Left lung (tissue), 14 donors: ENCODE data around the gene SLC27A2. TPM values are rescaled to one million over a fixed set of nuclear protein-coding genes. Genes with fewer than 3 reads are reported as not detected.
"Not testable (repeated sequence)": the region's sequence is repeated elsewhere in the genome, so short reads cannot be mapped to it uniquely, and the experiment has no call there.

Experiments
- ATAC-seq: fragments of 200-7000 bp; cut with Tn5 transposase; one replicate; pipeline ENCODE4 v1.9.1; 2020; ENCODE audit warnings: moderate library complexity
- DNase-seq, 4 donors: peaks; one replicate each; pipeline ENCODE4 v3.0.0-alpha.2; 2013 to 2020
- H3K27ac ChIP-seq, 2 donors: fragments of 200-600 bp; sonication (generic) in 1 of 2; one replicate each; pipeline versions ENCODE4 v1.5.0 to v1.8.0; 2020 to 2021
- H3K27me3 ChIP-seq, 2 donors: fragments of 200-600 bp; sonication (generic) in 1 of 2; one replicate each; pipeline versions ENCODE4 v1.5.0 to v1.8.0; 2020 to 2021
- H3K36me3 ChIP-seq, 2 donors: fragments of 200-600 bp; sonication (generic) in 1 of 2; one replicate each; pipeline versions ENCODE4 v1.5.0 to v1.8.0; 2020 to 2021
- H3K4me1 ChIP-seq, 2 donors: fragments of 200-600 bp; one replicate each; pipeline ENCODE4 v1.8.0; 2021
- H3K4me3 ChIP-seq, 2 donors: fragments of 200-600 bp; sonication (generic) in 1 of 2; one replicate each; pipeline versions ENCODE4 v1.5.0 to v1.8.0; 2020 to 2021; ENCODE audit warnings: mild to moderate bottlenecking in 1 of 2
- H3K9me3 ChIP-seq, 2 donors: fragments of 200-600 bp; sonication (generic) in 1 of 2; one replicate each; pipeline versions ENCODE4 v1.5.0 to v1.8.0; 2020 to 2021
- intact Hi-C, 2 donors: fragments of 100-400 bp; cut with DNase I; formaldehyde crosslinking; loops; one replicate each; pipeline versions ENCODE4 v1.11.2 to v1.14.2; 2022
- long read RNA-seq, 12 donors: library from polyadenylated mRNA in 2 of 12; unstranded in 2 of 12; transcript quantifications; one replicate each; pipeline ENCODE4 v2.0.0 and lab custom pipeline, GENCODE V29; 2019 to 2026
- polyA plus RNA-seq, 6 donors: library from polyadenylated mRNA; unstranded; fragments of 120-200 nt; gene quantifications; one replicate each; pipeline ENCODE4 v1.2.1, GENCODE V29; 2013; ENCODE audit not compliant: insufficient read length in 6 of 6
- total RNA-seq, 2 donors: library from RNA; stranded (reverse); fragmentation: NEBNext Ultra II Directional; extraction: Animal tissue kit (Norgen Biotek cat#: 25700); gene quantifications; one replicate each; pipeline ENCODE4 v1.2.1, GENCODE V29; 2021
- TF ChIP-seq, protein P1 (sequence below), 2 donors: fragments of 200-600 bp; sonication (generic) in 1 of 2; IDR thresholded peaks; one replicate each; pipeline versions ENCODE4 v1.5.0 to v1.8.0; 2021; ENCODE audit warnings: antibody characterized with exemption in 2 of 2
- donor health status: DM: no; HTN: yes; CAD: no.
- donor health status: DM: no; HTN: no; CAD: no.

SLC27A2 gene
- 1 to 10 TPM; 2.0 to 2.9 TPM for total RNA-seq
- polyA plus RNA-seq = 10 to 100 TPM in 1 of 6 donors, 1 to 10 TPM in 5; 3.8 to 11.3 (median 6.8) TPM
- long read RNA-seq, donor 1, partial matches to known transcripts = 5 of 8 reads
- long read RNA-seq, donor 1, other reads (novel, unspliced or antisense) = 0 of 8 reads
- long read RNA-seq, donor 2, partial matches to known transcripts = 0 of 3 reads
- long read RNA-seq, donor 2, other reads (novel, unspliced or antisense) = 0 of 3 reads
- long read RNA-seq, donor 3 = 0 reads
- long read RNA-seq, donor 4 = 0 reads
- long read RNA-seq, donor 5, partial matches to known transcripts = 0 of 1 reads
- long read RNA-seq, donor 5, other reads (novel, unspliced or antisense) = 0 of 1 reads
- long read RNA-seq, donor 6, partial matches to known transcripts = 0 of 3 reads
- long read RNA-seq, donor 6, other reads (novel, unspliced or antisense) = 0 of 3 reads
- long read RNA-seq, donor 7 = 0 reads
- long read RNA-seq, donor 8, partial matches to known transcripts = 0 of 1 reads
- long read RNA-seq, donor 8, other reads (novel, unspliced or antisense) = 0 of 1 reads
- long read RNA-seq, donor 9 = 0 reads
- long read RNA-seq, donor 10 = 0 reads
- long read RNA-seq, donor 11 = 0 reads
- long read RNA-seq, donor 12, partial matches to known transcripts = 0 of 3 reads
- long read RNA-seq, donor 12, other reads (novel, unspliced or antisense) = 0 of 3 reads

- H3K4me3 ChIP-seq = peak within 1 kb of the TSS; percentile 38 to 53
- intact Hi-C loops = no loop called here
- DNase-seq = peak in 3 of 4 donors; percentile 4 to 89 (median 44)
- peaks cover 21 to 40% of the 10 kb centered on the region in 2 donors for H3K27me3 ChIP-seq
- no peak within 1 kb of the TSS for H3K27ac ChIP-seq
- H3K4me1 ChIP-seq = peaks cover 0 to 21% of the 10 kb centered on the region in 2 donors
- no peaks in the 10 kb centered on the region for H3K36me3 ChIP-seq
- TF ChIP-seq, protein P1, sequence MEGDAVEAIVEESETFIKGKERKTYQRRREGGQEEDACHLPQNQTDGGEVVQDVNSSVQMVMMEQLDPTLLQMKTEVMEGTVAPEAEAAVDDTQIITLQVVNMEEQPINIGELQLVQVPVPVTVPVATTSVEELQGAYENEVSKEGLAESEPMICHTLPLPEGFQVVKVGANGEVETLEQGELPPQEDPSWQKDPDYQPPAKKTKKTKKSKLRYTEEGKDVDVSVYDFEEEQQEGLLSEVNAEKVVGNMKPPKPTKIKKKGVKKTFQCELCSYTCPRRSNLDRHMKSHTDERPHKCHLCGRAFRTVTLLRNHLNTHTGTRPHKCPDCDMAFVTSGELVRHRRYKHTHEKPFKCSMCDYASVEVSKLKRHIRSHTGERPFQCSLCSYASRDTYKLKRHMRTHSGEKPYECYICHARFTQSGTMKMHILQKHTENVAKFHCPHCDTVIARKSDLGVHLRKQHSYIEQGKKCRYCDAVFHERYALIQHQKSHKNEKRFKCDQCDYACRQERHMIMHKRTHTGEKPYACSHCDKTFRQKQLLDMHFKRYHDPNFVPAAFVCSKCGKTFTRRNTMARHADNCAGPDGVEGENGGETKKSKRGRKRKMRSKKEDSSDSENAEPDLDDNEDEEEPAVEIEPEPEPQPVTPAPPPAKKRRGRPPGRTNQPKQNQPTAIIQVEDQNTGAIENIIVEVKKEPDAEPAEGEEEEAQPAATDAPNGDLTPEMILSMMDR (IDR thresholded peaks at IDR 0.05) = no peak
- H3K9me3 ChIP-seq = no peaks in the 10 kb centered on the region
- peak; percentile 95 for ATAC-seq
Measured at GRCh38 chr15:50181969-50182218, at the start of gene SLC27A2. Gene SLC27A2, plus strand, starts transcription at chr15:50182196. Its CDS starts 232 bp downstream, at chr15:50182428.

DNA sequence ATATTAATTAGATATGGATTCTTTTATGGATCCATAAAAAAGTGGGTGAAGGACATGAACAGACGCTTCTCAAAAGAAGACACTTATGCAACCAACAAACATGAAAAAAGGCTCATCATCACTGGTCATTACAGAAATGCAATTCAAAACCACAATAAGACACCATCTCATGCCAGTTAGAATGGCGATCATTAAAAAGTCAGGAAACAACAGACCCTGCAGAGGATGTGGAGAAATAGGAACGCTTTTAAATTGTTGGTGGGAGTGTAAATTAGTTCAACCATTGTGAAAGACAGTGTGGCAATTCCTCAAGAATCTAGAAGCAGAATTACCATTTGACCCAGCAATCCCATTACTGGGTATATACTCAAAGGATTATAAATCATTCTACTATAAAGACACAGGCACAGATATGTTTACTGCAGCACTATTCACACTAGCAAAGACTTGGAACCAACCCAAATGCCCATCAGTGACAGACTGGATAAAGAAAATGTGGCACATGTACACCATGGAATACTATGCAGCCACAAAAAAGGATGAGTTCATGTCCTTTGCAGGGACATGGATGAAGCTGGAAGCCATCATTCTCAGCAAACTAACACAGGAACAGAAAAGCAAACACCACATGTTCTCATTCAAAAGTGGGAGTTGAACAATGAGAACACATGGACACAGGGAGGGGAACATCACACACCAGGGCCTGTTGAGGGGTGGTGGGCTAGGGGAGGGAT, 49.6 kb upstream of the SLC27A2 start:
- not testable (repeated sequence) for ATAC-seq, H3K4me3 ChIP-seq

DNA sequence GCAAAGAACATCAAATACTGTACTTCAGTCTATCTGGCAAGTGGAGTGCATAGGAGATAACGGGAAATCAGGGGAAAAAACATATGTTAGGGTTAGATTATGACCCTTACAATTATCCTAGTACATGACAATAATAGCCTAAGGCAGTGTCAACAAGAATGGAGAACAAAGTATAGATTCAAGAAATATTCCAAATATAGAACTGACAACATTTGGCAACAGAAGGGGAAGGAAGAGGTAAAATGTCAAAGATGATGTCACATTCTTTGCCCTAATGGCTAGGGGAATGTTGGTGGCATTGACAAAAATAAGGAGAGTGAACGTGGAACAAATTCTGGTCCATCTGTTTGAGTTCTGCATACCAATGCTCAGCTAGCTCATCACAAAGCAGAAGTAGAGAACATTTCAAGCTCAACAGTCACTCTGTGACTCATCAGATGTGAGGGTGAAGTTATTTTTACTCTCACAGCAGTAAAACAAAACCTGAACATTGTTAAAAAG, 47.4 kb upstream of the SLC27A2 start:
- ATAC-seq (peak; percentile 22), DNase-seq (no peak)
- peaks cover 0 to 28% of the 10 kb centered on the region in 2 donors for H3K4me1 ChIP-seq
- TF ChIP-seq, protein P1 (IDR thresholded peaks at IDR 0.05) = no peak
- H3K27me3 ChIP-seq = no peaks in the 10 kb centered on the region
- no peaks in the 10 kb centered on the region for H3K36me3 ChIP-seq
- intact Hi-C loops = no loop called here
- H3K27ac ChIP-seq = peak overlapping the region in 1 of 2 donors; percentile 90
- no peak overlapping the region for H3K4me3 ChIP-seq
- no peaks in the 10 kb centered on the region for H3K9me3 ChIP-seq

More for the DNA sequence above, 49.6 kb upstream of the SLC27A2 start:
- H3K9me3 ChIP-seq, intact Hi-C loops, H3K27me3 ChIP-seq, H3K36me3 ChIP-seq, DNase-seq: not testable (repeated sequence)
- Histone ChIP-seq H3K4me1 (peaks cover 0 to 28% of the 10 kb centered on the region in 2 donors), H3K27ac (peak overlapping the region in 1 of 2 donors; percentile 28)

GRCh38 chr15:50135031-50135551, 46.9 kb upstream of the SLC27A2 start:
- intact Hi-C loops = no loop called here
- peak overlapping the region in 1 of 2 donors; percentile 90 for H3K27ac ChIP-seq
- no peak for ATAC-seq

GRCh38 chr15:50137330-50137761, 44.6 kb upstream of the SLC27A2 start:
- no peak for ATAC-seq
- no peak for DNase-seq
- intact Hi-C loops = no loop called here
- Histone ChIP-seq H3K4me3 (no peak overlapping the region), H3K4me1 (peaks cover 0 to 28% of the 10 kb centered on the region in 2 donors), H3K27ac (no peak overlapping the region), H3K36me3 (no peaks in the 10 kb centered on the region), H3K9me3 (no peaks in the 10 kb centered on the region), H3K27me3 (no peaks in the 10 kb centered on the region)
- TF ChIP-seq, protein P1 (IDR thresholded peaks at IDR 0.05) = no peak

More at GRCh38 chr15:50135031-50135551, 46.9 kb upstream of the SLC27A2 start:
- peaks cover 0 to 28% of the 10 kb centered on the region in 2 donors for H3K4me1 ChIP-seq
- no peaks in the 10 kb centered on the region for H3K36me3 ChIP-seq
- TF ChIP-seq, protein P1 (IDR thresholded peaks at IDR 0.05) = no peak
- no peak overlapping the region for H3K4me3 ChIP-seq
- no peaks in the 10 kb centered on the region for H3K9me3 ChIP-seq
- no peak for DNase-seq
- no peaks in the 10 kb centered on the region for H3K27me3 ChIP-seq
